Mesenchymal stem cell (in vitro differentiated cells and primary cell): ENCODE results near the gene DGCR6L.

Source experiments
- DNase-seq: peaks from one replicate; pipeline ENCODE4 v3.0.0-alpha.2; 2013
- H2AFZ ChIP-seq: one replicate; pipeline ENCODE4 v1.6.1; 2013; ENCODE audit warnings: low read depth, mild to moderate bottlenecking, control low read depth, inconsistent platforms, low read length, moderate library complexity
- H2AK5ac ChIP-seq: 2 replicates; pipeline ENCODE4 v1.6.1; 2013; ENCODE audit warnings: low read length, moderate library complexity, mild to moderate bottlenecking, inconsistent platforms; ENCODE audit not compliant: severe bottlenecking
- H2BK120ac ChIP-seq: one replicate; pipeline ENCODE4 v1.6.1; 2013; ENCODE audit warnings: low read depth, mild to moderate bottlenecking, inconsistent platforms, low read length, moderate library complexity
- H2BK12ac ChIP-seq, 2 experiments: one replicate each; pipeline ENCODE4 v1.6.1; 2013; ENCODE audit warnings: inconsistent platforms in 2 of 2, low read length in 2 of 2, mild to moderate bottlenecking in 2 of 2, moderate library complexity in 2 of 2, control low read depth in 1 of 2
- H2BK15ac ChIP-seq: one replicate; pipeline ENCODE4 v1.6.1; 2013; ENCODE audit warnings: mild to moderate bottlenecking, low read depth, inconsistent platforms; ENCODE audit not compliant: poor library complexity, severe bottlenecking
- H2BK5ac ChIP-seq: 2 replicates; pipeline ENCODE4 v1.6.1; 2013; ENCODE audit warnings: low read depth, mild to moderate bottlenecking, low read length, control low read depth, inconsistent platforms; ENCODE audit not compliant: poor library complexity, severe bottlenecking
- H3K14ac ChIP-seq, 2 experiments: one replicate each; pipeline ENCODE4 v1.6.1; 2013; ENCODE audit warnings: inconsistent platforms in 2 of 2, low read length in 2 of 2, control low read depth in 1 of 2, mild to moderate bottlenecking in 1 of 2, moderate library complexity in 1 of 2
- H3K18ac ChIP-seq, 2 experiments: one replicate each; pipeline ENCODE4 v1.6.1; 2013; ENCODE audit warnings: inconsistent platforms in 2 of 2, low read length in 2 of 2, control low read depth in 1 of 2, low read depth in 1 of 2, mild to moderate bottlenecking in 1 of 2
- H3K23ac ChIP-seq, 2 experiments: one replicate each; pipeline ENCODE4 v1.6.1; 2013; ENCODE audit warnings: inconsistent platforms in 2 of 2, low read length in 2 of 2, mild to moderate bottlenecking in 2 of 2, moderate library complexity in 2 of 2, control low read depth in 1 of 2
- H3K27ac ChIP-seq: 2 replicates; pipeline ENCODE4 v1.5.1; 2013; ENCODE audit warnings: mild to moderate bottlenecking, moderate library complexity, low read length, control low read depth, inconsistent platforms; ENCODE audit not compliant: poor library complexity, severe bottlenecking
- H3K27me3 ChIP-seq, 2 experiments: 2 replicates each; pipeline versions ENCODE4 v1.6.1 to v1.7.0; 2013; ENCODE audit warnings: low read length in 2 of 2, mild to moderate bottlenecking in 2 of 2, moderate library complexity in 2 of 2, control low read depth in 1 of 2, inconsistent platforms in 1 of 2; ENCODE audit not compliant: control insufficient read depth in 1 of 2, insufficient read depth in 1 of 2
- H3K36me3 ChIP-seq, 2 experiments: 2 replicates each; pipeline versions ENCODE4 v1.6.1 to v1.7.0; 2013; ENCODE audit warnings: low read length in 2 of 2, control low read depth in 1 of 2, inconsistent platforms in 1 of 2, low read depth in 1 of 2, mild to moderate bottlenecking in 1 of 2; ENCODE audit not compliant: insufficient read depth in 2 of 2, control insufficient read depth in 1 of 2
- H3K4ac ChIP-seq, 2 experiments: one replicate each; pipeline ENCODE4 v1.6.1; 2013; ENCODE audit warnings: inconsistent platforms in 2 of 2, low read length in 2 of 2, mild to moderate bottlenecking in 2 of 2, moderate library complexity in 2 of 2, control low read depth in 1 of 2, low read depth in 1 of 2
- H3K4me1 ChIP-seq: 2 replicates; pipeline ENCODE4 v1.6.1; 2013; ENCODE audit warnings: low read depth, low read length, control low read depth; ENCODE audit not compliant: control insufficient read depth, insufficient read depth
- H3K4me2 ChIP-seq: 2 replicates; pipeline ENCODE4 v1.6.1; 2013; ENCODE audit warnings: low read length, mild to moderate bottlenecking, inconsistent platforms; ENCODE audit not compliant: poor library complexity, severe bottlenecking
- H3K4me3 ChIP-seq, 2 experiments: 2 replicates each; pipeline versions ENCODE4 v1.5.1 to v1.7.0; 2013; ENCODE audit warnings: low read length in 2 of 2, mild to moderate bottlenecking in 2 of 2, control low read depth in 1 of 2, low read depth in 1 of 2; ENCODE audit not compliant: insufficient read depth in 1 of 2
- H3K79me1 ChIP-seq: replicated peaks from 2 replicates; pipeline ENCODE4 v1.6.1; 2013; ENCODE audit warnings: mild to moderate bottlenecking, control low read depth, low read length, inconsistent platforms; ENCODE audit not compliant: poor library complexity, severe bottlenecking
- H3K9ac ChIP-seq: 2 replicates; pipeline ENCODE4 v1.7.0; 2013; ENCODE audit warnings: mild to moderate bottlenecking, low read length, moderate library complexity
- H3K9me3 ChIP-seq: 2 replicates; pipeline ENCODE4 v1.7.0; 2013; ENCODE audit warnings: mild to moderate bottlenecking, low read length; ENCODE audit not compliant: control insufficient read depth
- H4K8ac ChIP-seq: one replicate; pipeline ENCODE4 v1.6.1; 2013; ENCODE audit warnings: inconsistent platforms, mild to moderate bottlenecking, low read length, moderate library complexity
- H4K91ac ChIP-seq: one replicate; pipeline ENCODE4 v1.6.1; 2013; ENCODE audit warnings: mild to moderate bottlenecking, low read length, inconsistent platforms
- WGBS: methylation state at CpG from one replicate; pipeline ENCODE4 v1.1.7; 2013; ENCODE audit warnings: mixed read lengths; 5-methylcytosine and 5-hydroxymethylcytosine counted together

The DGCR6L gene

DNA sequence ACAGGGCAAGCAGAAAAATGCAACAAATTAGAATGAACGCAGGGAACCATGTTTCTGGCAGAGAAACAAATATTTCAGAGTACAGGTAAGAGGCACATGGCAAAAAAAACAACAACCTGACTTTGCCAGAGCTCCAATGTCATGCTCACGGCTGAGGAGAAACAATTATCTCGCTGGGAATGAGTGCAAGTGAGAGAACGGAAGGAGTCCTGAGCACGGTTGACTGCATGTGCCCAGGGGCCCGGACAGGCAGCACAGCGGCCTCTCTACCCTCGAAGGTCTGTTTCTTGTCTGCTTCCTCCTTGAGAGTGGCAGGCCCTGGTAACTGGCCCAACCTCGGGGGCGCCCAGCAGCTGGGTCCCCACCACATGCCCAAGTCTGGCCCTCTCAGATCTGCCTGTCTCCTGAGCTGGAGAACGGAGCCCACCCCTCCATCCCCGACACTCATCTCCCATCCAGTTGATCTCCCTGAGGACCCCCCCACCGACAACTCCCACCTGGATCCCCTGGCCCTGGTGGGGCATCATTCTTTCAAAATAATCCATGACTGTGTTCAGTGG is 27.1 kb downstream of the DGCR6L start:
- no peaks in the 10 kb centered on the region for H3K9me3 ChIP-seq
- H3K9ac ChIP-seq, result no peak overlapping the region
- H3K4me1 ChIP-seq, result peaks cover 2% of the 10 kb centered on the region
- no peak overlapping the region for H2AK5ac ChIP-seq
- H3K36me3 ChIP-seq, result no peaks in the 10 kb centered on the region
- H3K4ac ChIP-seq, result no peak overlapping the region
- H3K14ac ChIP-seq, result no peak overlapping the region
- no peak overlapping the region for H4K91ac ChIP-seq
- DNase-seq, result no peak
- H3K27me3 ChIP-seq, result peaks cover 34 to 75% of the 10 kb centered on the region in 2 experiments
- WGBS, result 71% methylated on average over 13 of the region's 13 CpGs
- no peak overlapping the region for H2BK120ac ChIP-seq
- H3K23ac ChIP-seq, result no peak overlapping the region
- H2BK5ac ChIP-seq, result no peak overlapping the region
- no peak overlapping the region for H3K27ac ChIP-seq
- no peak overlapping the region for H3K4me3 ChIP-seq
- no peak overlapping the region for H2AFZ ChIP-seq
- no peak overlapping the region for H3K18ac ChIP-seq
- H3K79me1 ChIP-seq, result no peaks in the 10 kb centered on the region
- H2BK12ac ChIP-seq, result no peak overlapping the region
- H4K8ac ChIP-seq, result no peak overlapping the region
- H3K4me2 ChIP-seq, result no peak overlapping the region
- no peak overlapping the region for H2BK15ac ChIP-seq

DNA sequence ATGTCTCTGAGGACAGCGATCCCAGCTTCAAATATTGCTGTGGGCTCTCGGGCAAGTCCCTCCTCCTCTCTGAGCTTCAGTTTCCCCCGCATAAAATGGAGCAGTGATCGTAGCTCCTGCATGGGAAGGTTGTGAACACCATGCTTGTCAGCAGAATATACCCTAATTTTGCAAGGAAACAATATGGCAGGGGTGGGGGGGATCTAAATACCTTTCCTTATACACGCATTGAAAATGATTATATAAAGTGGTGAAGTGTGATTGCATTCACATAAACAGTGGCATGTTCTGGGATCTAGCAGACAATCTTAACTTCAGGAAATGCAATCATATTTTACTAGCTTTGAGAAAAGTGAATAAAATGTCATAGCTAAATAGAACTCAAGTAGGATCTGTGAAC is 27.8 kb downstream of the DGCR6L start:
- H3K18ac ChIP-seq, result no peak overlapping the region
- H2BK12ac ChIP-seq, result no peak overlapping the region
- H4K8ac ChIP-seq, result no peak overlapping the region
- no peak overlapping the region for H3K9ac ChIP-seq
- H3K14ac ChIP-seq, result no peak overlapping the region
- WGBS, result 86% methylated on average over 4 of the region's 5 CpGs
- peaks cover 28 to 69% of the 10 kb centered on the region in 2 experiments for H3K27me3 ChIP-seq
- H2AFZ ChIP-seq, result no peak overlapping the region
- no peak overlapping the region for H3K4me3 ChIP-seq
- H3K23ac ChIP-seq, result no peak overlapping the region
- no peak overlapping the region for H3K27ac ChIP-seq
- no peak overlapping the region for H3K4me2 ChIP-seq
- H3K9me3 ChIP-seq, result no peaks in the 10 kb centered on the region
- H2BK120ac ChIP-seq, result no peak overlapping the region
- no peak for DNase-seq
- no peak overlapping the region for H4K91ac ChIP-seq
- H3K4ac ChIP-seq, result no peak overlapping the region
- H2BK15ac ChIP-seq, result no peak overlapping the region
- peaks cover 2% of the 10 kb centered on the region for H3K4me1 ChIP-seq
- H2AK5ac ChIP-seq, result no peak overlapping the region
- no peaks in the 10 kb centered on the region for H3K36me3 ChIP-seq
- H2BK5ac ChIP-seq, result no peak overlapping the region
- no peaks in the 10 kb centered on the region for H3K79me1 ChIP-seq

DNA sequence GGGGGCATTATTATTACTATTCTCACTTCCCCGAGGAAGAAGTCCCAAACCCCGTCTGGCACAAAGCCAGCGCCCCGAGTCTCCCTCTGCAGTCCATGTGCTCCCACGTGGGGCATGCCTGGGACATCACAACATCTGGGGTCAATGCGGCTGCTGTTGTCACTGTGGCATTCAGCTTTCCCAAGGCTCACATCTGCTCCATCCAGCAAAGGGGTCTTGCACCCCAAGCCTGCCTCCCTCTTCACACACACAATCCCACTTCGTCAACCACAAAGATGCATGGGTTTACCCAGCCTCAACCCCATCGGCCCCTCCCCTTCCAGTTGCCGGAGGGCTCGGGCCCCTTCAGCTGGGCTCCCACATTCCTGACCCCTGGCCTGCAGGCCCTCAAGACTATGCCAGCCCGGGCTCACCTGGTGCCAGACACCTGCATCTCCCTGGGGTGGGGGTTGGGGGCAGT is 28.2 kb downstream of the DGCR6L start:
- no peak overlapping the region for H3K23ac ChIP-seq
- peaks cover 2% of the 10 kb centered on the region for H3K4me1 ChIP-seq
- H3K4me2 ChIP-seq, result no peak overlapping the region
- no peak for DNase-seq
- no peak overlapping the region for H2BK5ac ChIP-seq
- no peaks in the 10 kb centered on the region for H3K79me1 ChIP-seq
- H3K27me3 ChIP-seq, result peaks cover 23 to 67% of the 10 kb centered on the region in 2 experiments
- H3K4me3 ChIP-seq, result no peak overlapping the region
- H4K91ac ChIP-seq, result no peak overlapping the region
- no peak overlapping the region for H3K4ac ChIP-seq
- 80% methylated on average over 11 of the region's 11 CpGs for WGBS
- H4K8ac ChIP-seq, result no peak overlapping the region
- no peak overlapping the region for H3K27ac ChIP-seq
- H2BK12ac ChIP-seq, result no peak overlapping the region
- H2BK15ac ChIP-seq, result no peak overlapping the region
- no peak overlapping the region for H3K14ac ChIP-seq
- H3K36me3 ChIP-seq, result no peaks in the 10 kb centered on the region
- H2AK5ac ChIP-seq, result no peak overlapping the region
- no peak overlapping the region for H2BK120ac ChIP-seq
- no peaks in the 10 kb centered on the region for H3K9me3 ChIP-seq
- no peak overlapping the region for H3K18ac ChIP-seq
- H2AFZ ChIP-seq, result no peak overlapping the region
- H3K9ac ChIP-seq, result no peak overlapping the region

DNA sequence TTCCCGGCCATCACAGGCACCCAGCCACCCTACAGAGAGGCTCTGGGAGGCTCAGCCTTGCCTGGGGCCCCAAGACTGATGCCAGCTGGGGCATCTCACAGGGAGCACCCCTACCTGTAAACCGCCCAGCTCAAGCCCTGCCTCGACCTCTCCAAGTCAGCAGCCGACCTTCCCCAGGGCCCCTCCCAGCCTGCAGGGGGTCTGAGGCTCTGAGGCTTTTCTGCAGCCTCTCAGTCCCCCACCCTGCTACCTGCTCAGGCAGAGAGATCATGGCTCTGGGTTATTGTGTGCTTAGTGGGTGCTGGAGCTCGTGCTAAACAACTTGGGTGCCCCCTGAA is 28.6 kb downstream of the DGCR6L start:
- Histone ChIP-seq H2BK120ac (no peak overlapping the region), H3K23ac (no peak overlapping the region), H2BK5ac (no peak overlapping the region), H2BK12ac (no peak overlapping the region), H3K14ac (no peak overlapping the region), H2AFZ (no peak overlapping the region), H3K9me3 (no peaks in the 10 kb centered on the region), H3K4me3 (no peak overlapping the region), H2AK5ac (no peak overlapping the region), H3K36me3 (no peaks in the 10 kb centered on the region), H3K27me3 (peaks cover 22 to 65% of the 10 kb centered on the region in 2 experiments), H3K4me2 (no peak overlapping the region), H2BK15ac (no peak overlapping the region), H3K4ac (no peak overlapping the region), H4K8ac (no peak overlapping the region), H4K91ac (no peak overlapping the region), H3K18ac (no peak overlapping the region), H3K27ac (no peak overlapping the region), H3K79me1 (no peaks in the 10 kb centered on the region), H3K9ac (no peak overlapping the region), H3K4me1 (peaks cover 2% of the 10 kb centered on the region)
- 75% methylated on average over 5 of the region's 5 CpGs for WGBS
- no peak for DNase-seq
